IPS DF 4.7 (cell line): ENCODE measurements around the gene NLGN2.

Experiments used
- DNase-seq: peaks from one replicate; pipeline ENCODE4 v3.0.0-alpha.2; 2013; ENCODE audit warnings: low spot score; ENCODE audit errors: extremely low read depth

Gene NLGN2

DNA sequence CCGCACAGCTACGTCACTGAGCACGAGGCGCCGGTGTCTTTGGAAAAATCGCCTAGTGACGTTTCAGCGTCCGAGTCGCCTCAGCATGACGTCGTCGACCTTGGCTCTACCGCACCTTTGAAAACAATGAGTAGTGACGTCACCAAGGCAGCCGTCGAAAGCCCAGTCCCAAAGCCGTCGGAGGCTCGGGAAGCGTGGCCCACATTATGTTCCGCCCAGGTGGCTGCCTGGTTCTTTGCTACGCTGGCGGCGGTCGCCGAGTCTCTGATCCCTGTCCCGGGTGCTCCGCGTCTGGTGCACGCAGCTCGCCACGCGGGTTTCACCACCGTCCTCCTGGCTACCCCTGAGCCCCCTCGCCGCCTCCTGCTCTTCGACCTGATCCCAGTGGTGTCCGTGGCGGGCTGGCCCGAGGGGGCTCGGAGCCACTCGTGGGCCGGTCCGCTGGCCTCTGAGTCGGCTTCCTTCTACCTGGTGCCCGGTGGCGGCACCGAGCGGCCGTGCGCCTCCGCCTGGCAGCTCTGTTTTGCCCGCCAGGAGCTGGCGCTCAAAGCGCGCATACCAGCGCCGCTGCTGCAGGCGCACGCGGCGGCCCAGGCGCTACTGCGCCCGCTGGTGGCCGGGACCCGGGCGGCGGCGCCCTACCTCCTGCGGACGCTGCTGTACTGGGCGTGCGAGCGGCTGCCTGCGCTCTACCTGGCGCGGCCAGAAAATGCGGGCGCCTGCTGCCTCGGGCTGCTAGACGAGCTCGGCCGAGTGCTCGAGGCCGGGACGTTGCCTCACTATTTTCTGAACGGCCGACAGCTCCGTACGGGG lies 29.1 kb downstream of the NLGN2 start:
- peak; percentile 51 for DNase-seq

DNA sequence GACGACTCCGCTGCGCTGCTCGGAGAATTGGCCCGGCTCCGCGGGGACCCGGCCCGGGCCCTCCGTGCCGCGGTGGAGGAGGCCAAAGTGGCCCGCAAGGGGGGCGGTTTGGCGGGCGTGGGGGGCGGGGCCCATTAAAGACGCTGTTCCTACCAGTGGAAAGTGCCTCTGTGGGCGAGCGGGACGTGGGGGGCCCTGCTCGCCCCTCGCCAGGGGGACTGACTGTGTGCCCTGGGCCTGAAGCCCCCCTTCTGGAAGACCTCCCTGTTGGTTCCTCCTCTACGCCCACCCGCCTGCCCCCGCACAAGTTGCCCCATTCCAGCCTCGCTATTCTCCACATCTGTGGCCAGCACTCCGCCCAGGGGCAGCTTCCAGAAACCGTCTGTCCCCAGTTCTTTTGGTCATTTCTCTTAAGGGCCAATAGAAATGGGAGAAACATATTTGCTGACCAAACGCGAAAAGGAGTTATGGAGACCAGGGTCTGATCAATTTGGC lies 29.8 kb downstream of the NLGN2 start:
- DNase-seq = no peak

GRCh38 chr17:7437950-7438614 lies 30.4 kb downstream of the NLGN2 start:
- DNase-seq = no peak

DNA sequence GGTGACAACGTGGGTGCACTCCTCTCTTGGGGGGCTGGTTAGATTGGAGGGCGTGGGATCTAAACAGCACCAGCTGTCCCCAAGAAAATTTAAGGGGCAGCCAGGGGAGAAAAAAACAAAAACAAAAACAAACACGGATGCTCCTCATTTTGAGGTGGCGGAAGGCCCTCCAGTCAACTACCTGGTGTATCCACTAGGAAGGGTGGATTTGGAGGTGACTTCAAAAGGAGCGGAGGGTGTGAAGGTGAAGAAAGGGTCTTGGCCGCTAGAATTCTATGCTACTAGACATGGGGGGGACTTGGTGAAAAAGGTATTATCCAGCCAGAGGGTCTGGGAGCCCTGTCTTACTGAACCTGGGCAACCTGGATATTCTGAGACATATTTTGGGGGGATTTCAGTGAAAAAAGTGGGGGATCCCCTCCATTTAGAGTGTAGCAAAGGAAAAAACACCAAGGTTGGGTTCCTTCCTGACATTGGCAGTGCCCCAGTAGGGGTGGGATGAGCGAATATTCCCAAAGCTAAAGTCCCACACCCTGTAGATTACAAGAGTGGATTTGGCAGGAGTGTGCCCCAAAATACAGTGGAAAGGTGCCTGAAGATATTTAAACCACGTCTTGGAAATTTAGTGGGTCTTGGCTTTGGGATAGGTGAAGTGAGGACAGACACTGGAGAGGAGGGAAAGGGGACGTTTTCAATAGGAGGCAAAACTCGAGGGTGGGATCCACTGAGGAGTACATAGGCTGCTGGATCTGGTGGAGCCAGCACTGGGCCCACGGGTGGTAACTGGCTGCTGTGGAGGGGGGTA lies 31.2 kb downstream of the NLGN2 start:
- DNase-seq = no peak

- DNase-seq = no peak
Observed at GRCh38 chr17:7439462-7440112, 31.9 kb downstream of the NLGN2 start, which contains the start of gene FGF11. Gene FGF11, plus strand, starts transcription at chr17:7439512. Its CDS starts 109 bp downstream, at chr17:7439621.

DNA sequence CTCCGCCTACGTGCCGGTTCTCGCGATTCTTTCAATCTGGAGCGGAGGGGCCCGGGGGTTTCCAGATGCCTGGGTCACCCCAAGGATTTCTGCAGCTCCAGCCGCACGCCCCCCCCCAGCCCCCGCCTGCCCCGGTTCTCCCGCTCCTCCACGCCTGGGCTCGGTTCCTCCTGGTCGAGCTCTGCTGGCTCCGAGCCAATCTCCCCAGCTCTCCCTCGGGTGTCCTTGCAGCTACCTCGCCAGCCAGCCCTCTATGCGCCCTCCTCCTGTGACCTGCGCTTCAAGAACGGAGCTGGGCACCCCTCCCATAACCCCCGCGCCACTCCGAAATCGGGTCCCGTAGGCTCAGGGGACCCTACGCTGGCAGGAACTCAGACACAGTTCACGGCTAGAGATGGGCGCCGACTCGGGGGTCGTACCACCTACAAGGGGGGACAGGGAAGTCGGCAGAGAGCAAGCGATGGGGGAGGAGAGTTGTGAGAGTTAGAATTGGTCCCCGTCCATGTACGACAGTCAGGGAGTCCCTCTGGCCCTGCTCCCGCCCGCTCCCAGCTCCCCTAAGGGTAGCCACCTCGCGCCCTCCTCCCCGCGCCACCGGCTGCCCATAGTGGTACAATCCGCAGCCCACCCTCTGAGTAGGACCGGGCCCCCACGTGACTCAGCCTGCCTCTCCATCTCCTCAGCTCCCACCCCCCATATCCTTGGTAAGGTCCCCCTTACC lies 32.6 kb downstream of the NLGN2 start:
- no peak for DNase-seq

DNA sequence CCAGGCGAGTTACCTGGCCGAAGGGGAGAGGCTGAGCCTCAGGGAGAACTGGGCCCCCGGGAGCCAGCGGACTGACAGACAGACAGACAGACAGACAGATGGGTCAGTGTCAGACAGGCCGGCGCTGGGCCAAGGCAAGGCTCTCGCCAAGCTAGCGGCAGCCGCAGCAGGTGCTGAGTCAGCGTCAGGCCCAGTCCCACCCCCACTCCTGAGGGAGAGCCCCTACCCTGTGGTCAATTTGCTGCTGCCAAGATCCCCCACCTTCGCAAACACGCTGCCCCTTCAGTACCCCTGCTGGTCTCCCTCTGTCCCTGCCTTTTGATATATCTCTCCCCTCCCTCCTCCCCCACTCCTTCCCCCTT lies 33.2 kb downstream of the NLGN2 start:
- DNase-seq = no peak

DNA sequence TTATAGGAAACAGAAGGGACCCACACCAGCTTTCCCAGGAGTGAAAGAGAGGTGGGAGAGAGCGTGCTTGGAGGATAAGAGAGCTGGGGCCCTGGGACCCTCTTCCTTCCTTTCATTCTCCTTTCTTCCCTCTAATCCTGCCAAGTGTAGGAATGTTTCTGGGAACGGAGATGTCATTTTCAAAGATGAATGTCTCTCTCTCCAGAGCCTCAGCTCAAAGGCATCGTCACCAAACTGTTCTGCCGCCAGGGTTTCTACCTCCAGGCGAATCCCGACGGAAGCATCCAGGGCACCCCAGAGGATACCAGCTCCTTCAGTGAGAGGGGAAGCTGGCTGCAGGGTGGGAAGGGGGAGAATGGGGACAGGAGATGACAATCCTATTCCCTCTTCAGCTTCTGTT lies 33.6 kb downstream of the NLGN2 start:
- no peak for DNase-seq

DNA sequence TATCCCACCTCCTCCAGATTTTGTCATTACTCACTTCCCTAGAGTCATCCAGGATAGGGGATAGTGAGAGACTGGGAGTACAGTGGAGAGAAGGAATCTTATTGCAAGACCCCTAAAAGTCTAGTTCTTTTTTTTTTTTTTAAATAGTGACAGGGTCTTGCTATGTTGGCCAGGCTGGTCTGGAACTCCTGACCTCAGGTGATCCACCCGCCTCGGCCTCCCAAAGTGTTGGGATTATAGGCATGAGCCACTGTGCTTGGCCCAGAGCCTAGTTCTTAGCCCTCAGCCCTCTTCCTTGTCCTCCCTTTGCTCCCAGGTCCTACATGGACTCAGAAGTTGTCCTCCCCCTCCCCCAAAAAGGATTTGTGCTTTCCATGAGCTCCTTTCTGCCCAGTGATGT lies 34.5 kb downstream of the NLGN2 start:
- DNase-seq = no peak

- no peak for DNase-seq
Observed at GRCh38 chr17:7443499-7444485, 36.1 kb downstream of the NLGN2 start.

- DNase-seq = no peak
Observed at GRCh38 chr17:7444682-7445618, 37.3 kb downstream of the NLGN2 start, which contains the start of gene CHRNB1. Gene CHRNB1, plus strand, starts transcription at chr17:7445061. Its CDS starts 67 bp downstream, at chr17:7445128.

DNA sequence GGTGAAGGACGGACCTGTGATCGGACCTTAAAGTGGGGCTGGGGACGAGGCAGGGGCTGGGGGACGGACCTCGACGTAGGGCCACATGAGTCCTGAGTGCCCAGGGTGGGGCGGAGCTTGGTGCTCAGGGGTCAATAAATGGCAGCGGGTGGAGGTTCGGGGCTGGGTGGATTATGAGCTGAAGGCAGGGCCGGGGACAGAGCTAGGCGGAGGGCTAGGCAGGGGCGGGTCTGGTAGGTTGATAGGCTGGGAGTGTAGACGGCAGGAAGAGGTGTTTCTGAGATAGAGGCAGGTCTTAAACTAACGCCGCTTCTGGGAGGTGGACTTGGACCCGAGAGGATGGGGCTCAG lies 37.9 kb downstream of the NLGN2 start:
- DNase-seq = peak; percentile 64

DNA sequence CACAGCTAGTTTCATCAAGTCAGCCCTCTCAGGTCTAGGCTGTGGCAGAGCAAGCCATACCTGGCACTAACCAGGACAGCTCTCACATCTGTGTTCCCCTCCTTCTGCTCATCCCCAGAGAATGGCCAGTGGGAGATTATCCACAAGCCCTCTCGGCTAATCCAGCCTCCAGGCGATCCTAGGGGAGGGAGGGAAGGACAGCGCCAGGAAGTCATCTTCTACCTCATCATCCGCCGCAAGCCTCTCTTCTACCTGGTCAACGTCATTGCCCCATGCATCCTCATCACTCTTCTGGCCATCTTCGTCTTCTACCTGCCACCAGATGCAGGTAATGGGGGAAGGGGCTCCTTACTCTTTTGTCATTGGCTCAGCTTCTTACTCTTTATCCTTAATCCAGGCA lies 40.8 kb downstream of the NLGN2 start:
- no peak for DNase-seq

DNA sequence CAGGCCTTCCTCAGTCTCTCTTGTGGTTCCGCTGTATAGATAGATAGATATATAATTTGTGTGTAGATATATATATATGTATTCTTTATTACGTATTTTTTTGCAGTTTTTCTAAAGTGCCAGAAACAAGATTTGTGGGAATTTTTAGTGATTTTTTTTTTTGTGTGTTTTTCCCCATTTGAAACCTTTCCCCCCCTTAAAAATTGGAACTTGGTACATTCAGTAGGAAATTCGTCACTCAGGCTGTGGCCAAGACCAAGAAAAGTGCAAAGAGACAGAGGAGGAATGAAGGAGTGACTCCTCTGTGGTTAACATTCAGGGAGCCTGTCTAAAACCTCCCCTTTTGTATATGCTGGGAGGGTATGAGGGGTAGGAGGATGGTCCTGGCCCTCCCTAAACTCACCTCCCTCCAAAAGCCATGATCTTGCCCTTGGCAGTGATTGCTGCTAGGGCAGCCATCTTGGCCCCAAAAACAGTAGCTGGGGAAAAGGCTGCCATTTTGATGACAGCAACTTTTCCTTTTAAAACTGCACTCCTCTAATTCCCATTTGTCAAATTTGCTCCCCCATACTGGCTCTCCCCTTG lies 52.4 kb downstream of the NLGN2 start:
- DNase-seq = no peak

DNA sequence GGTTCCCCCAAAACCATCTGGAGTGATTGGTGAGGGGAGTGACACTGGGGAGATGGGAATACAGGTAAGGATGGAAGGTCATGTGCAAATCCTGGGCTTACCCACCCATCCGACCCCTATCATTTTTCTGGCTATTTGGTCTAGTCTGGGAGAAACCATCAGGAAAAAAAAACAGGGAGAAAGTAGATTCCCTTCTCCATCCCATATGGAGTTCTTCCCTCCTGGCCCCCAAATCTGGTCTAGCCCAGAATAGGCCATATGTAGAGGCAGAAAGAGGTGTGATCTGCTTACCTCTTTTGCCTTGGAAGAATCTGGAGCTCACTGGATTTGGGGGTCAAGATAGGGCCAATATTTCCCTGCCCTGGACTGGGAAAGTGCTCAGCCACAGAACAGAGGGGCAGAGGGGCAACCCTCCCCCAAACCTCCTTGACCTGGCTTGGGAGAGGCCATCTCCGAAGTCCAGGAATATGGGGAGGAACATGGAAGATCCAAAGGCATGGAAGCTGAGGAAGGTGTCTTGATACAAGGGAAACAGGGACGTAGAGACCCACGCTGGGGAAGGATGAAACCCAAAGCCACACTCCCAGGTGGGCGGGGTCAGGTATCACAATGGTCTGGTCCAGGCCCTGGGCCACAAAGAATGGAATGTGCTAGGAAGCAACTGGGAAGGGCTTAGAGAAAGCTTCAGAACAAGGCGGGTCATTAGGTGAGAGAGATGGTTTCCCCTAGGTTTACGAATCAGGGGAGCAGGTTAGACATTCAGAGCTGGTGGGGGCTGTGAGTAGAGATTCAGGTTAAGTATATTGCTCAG lies 53.4 kb downstream of the NLGN2 start:
- DNase-seq = no peak

DNA sequence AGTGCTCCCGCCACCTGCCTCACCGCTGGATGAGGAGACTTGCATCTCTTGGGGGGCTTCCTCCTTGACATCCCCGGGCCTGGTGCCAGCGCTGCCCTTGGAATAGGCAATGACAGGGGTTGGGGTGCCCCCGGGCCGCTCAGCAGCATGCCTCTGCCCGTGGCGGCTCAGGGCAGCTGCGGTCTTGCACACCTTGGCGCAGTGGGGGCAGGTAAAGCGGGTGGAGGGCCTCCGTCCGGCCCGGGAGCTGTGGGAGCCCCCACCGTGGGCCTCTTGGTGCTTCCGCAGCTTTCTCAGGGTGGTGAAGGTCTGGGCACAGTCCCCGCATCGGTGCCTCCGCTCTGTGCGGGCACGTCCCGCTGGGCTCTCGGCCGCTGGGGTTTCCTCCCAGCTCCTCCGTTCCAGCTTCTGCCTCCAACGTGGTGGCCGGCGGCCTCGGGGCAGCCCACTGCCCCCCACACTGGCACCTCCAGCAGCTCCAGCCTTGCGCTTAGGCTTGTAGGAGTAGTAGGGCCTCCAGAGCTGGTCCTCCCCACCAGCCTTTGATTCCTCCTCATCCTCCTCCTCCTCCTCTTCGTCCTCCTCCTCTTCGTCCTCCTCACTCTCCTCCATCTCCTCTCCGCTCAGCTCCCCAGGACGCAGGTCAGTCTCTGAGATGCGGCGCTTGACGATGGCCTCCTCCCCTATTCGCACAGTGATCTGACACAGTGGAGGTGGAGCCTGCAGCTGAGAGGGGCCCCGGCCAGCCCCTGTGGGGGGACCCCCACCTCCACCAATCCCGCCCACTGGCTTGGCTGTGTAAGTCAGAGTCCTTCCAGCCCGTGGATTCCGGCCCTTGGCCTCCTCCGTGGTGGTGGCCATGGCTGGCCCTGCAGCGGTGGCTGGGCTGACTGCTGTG lies 55.1 kb downstream of the NLGN2 start:
- no peak for DNase-seq
